Measurements from ENCODE around the gene EIF4H.
"Not testable (repeated sequence)": the region's sequence is repeated elsewhere in the genome, so short reads cannot be mapped to it uniquely, and the experiment has no call there.

The EIF4H gene

GRCh38 chr7:74199551-74200355, 25.6 kb downstream of the EIF4H start:
- DNase-seq (ENCODE audit: low read depth), result no peak

GRCh38 chr7:74202841-74203556, 28.8 kb downstream of the EIF4H start:
- DNase-seq (ENCODE audit: low read depth), result peak; percentile 27

- DNase-seq (ENCODE audit: low read depth), result no peak
These were observed 29.9 kb downstream of the EIF4H start for GRCh38 chr7:74203956-74204618.

- not testable (repeated sequence) for DNase-seq (ENCODE audit: low read depth)
These were observed 31.9 kb downstream of the EIF4H start for GRCh38 chr7:74206052-74206451.

- peak; percentile 9 for DNase-seq (ENCODE audit: low read depth)
These were observed 32.5 kb downstream of the EIF4H start for GRCh38 chr7:74206589-74207120.

- DNase-seq (ENCODE audit: low read depth), result no peak
These were observed 33.4 kb downstream of the EIF4H start for GRCh38 chr7:74207586-74207985.

- DNase-seq (ENCODE audit: low read depth), result not testable (repeated sequence)
These were observed 34.1 kb downstream of the EIF4H start for GRCh38 chr7:74208241-74208640.

GRCh38 chr7:74212661-74213060, 38.5 kb downstream of the EIF4H start:
- DNase-seq (ENCODE audit: low read depth), result no peak

GRCh38 chr7:74214816-74215630, 40.9 kb downstream of the EIF4H start:
- no peak for DNase-seq (ENCODE audit: low read depth)

GRCh38 chr7:74215921-74216320, 41.8 kb downstream of the EIF4H start:
- DNase-seq (ENCODE audit: low read depth), result no peak

GRCh38 chr7:74216361-74216761, 42.2 kb downstream of the EIF4H start:
- no peak for DNase-seq (ENCODE audit: low read depth)

GRCh38 chr7:74217455-74218342, 43.5 kb downstream of the EIF4H start:
- DNase-seq (ENCODE audit: low read depth), result no peak

- DNase-seq (ENCODE audit: low read depth), result no peak
These were observed 44.2 kb downstream of the EIF4H start for GRCh38 chr7:74218343-74218698.

GRCh38 chr7:74219416-74219815, 45.3 kb downstream of the EIF4H start:
- no peak for DNase-seq (ENCODE audit: low read depth)

- DNase-seq (ENCODE audit: low read depth), result no peak
These were observed 46.1 kb downstream of the EIF4H start for GRCh38 chr7:74220229-74220628.

GRCh38 chr7:74221713-74222112, 47.6 kb downstream of the EIF4H start:
- no peak for DNase-seq (ENCODE audit: low read depth)

GRCh38 chr7:74222851-74223710, 48.9 kb downstream of the EIF4H start:
- no peak for DNase-seq (ENCODE audit: low read depth)

- no peak for DNase-seq (ENCODE audit: low read depth)
These were observed 49.8 kb downstream of the EIF4H start for GRCh38 chr7:74223711-74224510.

GRCh38 chr7:74224511-74224832, 50.3 kb downstream of the EIF4H start:
- DNase-seq (ENCODE audit: low read depth), result no peak
